ENCODE results near the gene WIZ.

DNA sequence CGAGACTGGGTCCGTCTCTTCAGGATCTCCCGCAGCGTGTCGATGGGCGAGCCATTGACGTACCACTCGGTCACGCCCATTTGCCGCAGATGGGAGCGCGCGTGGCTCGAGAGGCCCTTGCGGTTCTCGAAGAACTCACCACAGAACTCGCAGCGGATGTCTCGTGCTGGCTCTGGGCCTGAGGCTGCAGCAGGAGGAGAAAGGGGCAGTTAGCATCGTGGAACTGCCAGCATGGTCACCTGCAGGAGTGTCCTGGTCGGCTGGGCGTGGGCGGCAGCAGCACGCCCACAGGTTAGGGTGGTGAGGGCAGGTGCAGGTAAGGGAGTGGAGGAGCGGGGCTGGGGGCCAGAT is 22.4 kb downstream of the WIZ start:
- TF ChIP-seq, protein P1, sequence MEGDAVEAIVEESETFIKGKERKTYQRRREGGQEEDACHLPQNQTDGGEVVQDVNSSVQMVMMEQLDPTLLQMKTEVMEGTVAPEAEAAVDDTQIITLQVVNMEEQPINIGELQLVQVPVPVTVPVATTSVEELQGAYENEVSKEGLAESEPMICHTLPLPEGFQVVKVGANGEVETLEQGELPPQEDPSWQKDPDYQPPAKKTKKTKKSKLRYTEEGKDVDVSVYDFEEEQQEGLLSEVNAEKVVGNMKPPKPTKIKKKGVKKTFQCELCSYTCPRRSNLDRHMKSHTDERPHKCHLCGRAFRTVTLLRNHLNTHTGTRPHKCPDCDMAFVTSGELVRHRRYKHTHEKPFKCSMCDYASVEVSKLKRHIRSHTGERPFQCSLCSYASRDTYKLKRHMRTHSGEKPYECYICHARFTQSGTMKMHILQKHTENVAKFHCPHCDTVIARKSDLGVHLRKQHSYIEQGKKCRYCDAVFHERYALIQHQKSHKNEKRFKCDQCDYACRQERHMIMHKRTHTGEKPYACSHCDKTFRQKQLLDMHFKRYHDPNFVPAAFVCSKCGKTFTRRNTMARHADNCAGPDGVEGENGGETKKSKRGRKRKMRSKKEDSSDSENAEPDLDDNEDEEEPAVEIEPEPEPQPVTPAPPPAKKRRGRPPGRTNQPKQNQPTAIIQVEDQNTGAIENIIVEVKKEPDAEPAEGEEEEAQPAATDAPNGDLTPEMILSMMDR (IDR thresholded peaks at IDR 0.05), result no peak
- no peak for TF ChIP-seq POLR2A (IDR thresholded peaks at IDR 0.05; ENCODE audit: low read depth)

All from esophagus muscularis mucosa (tissue), 3 donors.